ENCODE data around the gene MRPL10. TPM values are rescaled to one million over a fixed set of nuclear protein-coding genes. Genes with fewer than 3 reads are reported as not detected.

MRPL10 gene
- total and polyA plus RNA-seq, 2 donors from 2014 or later, result 38.3 to 52.2 TPM

DNA sequence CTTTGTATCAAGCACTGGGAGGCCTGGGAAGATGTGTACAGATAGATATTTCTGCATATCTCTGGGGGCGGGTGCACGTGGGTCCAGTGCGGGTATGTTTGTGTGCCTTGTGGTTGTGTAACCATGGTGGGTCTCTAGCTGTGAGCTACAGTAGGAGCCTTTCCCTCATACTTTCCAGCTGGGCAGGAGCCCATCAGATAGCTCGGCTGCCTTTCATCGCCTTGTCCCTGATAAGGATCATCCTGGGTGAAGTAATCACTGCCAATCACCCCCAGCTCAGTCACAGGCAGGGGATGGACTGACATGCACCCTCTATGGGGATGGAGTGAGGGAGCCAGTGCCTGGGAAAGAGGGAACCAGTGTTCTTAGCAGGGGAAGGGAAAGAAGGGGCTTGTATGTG lies 12.9 kb upstream of the MRPL10 start:
- peaks cover 0 to 22% (median 14%) of the 10 kb centered on the region in 3 donors for H3K4me1 ChIP-seq (ENCODE audit: control insufficient read depth in 2 of 3, insufficient read depth in 2 of 3, low read depth in 1 of 3, low read length in 3 of 3)
- no peaks in the 10 kb centered on the region for H3K36me3 ChIP-seq (ENCODE audit: control insufficient read depth in 2 of 3, insufficient read depth in 3 of 3, low read length in 3 of 3)
- FAIRE-seq (no peak), DNase-seq (no peak)
- TF ChIP-seq, protein P1, sequence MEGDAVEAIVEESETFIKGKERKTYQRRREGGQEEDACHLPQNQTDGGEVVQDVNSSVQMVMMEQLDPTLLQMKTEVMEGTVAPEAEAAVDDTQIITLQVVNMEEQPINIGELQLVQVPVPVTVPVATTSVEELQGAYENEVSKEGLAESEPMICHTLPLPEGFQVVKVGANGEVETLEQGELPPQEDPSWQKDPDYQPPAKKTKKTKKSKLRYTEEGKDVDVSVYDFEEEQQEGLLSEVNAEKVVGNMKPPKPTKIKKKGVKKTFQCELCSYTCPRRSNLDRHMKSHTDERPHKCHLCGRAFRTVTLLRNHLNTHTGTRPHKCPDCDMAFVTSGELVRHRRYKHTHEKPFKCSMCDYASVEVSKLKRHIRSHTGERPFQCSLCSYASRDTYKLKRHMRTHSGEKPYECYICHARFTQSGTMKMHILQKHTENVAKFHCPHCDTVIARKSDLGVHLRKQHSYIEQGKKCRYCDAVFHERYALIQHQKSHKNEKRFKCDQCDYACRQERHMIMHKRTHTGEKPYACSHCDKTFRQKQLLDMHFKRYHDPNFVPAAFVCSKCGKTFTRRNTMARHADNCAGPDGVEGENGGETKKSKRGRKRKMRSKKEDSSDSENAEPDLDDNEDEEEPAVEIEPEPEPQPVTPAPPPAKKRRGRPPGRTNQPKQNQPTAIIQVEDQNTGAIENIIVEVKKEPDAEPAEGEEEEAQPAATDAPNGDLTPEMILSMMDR (IDR thresholded peaks at IDR 0.05; ENCODE audit: borderline replicate concordance, extremely low read depth, insufficient read depth), result no peak
- no peaks in the 10 kb centered on the region for H3K9me3 ChIP-seq (ENCODE audit: control insufficient read depth in 2 of 3, insufficient read depth in 1 of 3, low read length in 3 of 3)
- H3K4me3 ChIP-seq (ENCODE audit: low read length in 3 of 3), result no peak overlapping the region
- peaks cover 6% of the 10 kb centered on the region for H3K27me3 ChIP-seq (ENCODE audit: control insufficient read depth, insufficient read depth, low read length)
- intact Hi-C loops (cut with DNase I), result loop anchor here (10.0 kb wide), 1 partner anchor 171 kb away; no protein-coding TSS in a partner anchor
- H3K27ac ChIP-seq (ENCODE audit: low read depth in 2 of 2, low read length in 2 of 2), result no peak overlapping the region
- no peak overlapping the region for H3K9ac ChIP-seq (ENCODE audit: low read length in 3 of 3)

DNA sequence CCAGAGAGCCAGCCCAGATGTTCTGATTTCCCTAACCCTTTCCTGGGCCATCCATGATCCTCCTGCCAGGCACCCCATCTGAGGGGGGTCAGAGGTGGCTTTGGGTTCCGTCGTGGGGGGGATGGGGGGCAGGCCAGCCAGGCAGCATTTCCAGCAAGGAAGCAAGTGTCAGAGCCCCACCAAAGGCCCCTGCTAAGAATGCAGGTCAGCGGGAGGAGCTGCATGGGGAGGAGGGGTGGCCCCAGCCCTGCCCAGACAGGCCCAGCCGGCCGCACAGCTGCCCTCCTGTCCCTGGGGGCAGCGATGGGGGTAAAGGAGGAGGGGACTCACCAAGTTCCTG lies 12.0 kb upstream of the MRPL10 start:
- no peaks in the 10 kb centered on the region for H3K9me3 ChIP-seq (ENCODE audit: control insufficient read depth in 2 of 3, insufficient read depth in 1 of 3, low read length in 3 of 3)
- FAIRE-seq (no peak), DNase-seq (no peak)
- no peak overlapping the region for H3K4me3 ChIP-seq (ENCODE audit: low read length in 3 of 3)
- peaks cover 3% of the 10 kb centered on the region for H3K27me3 ChIP-seq (ENCODE audit: control insufficient read depth, insufficient read depth, low read length)
- H3K36me3 ChIP-seq (ENCODE audit: control insufficient read depth in 2 of 3, insufficient read depth in 3 of 3, low read length in 3 of 3), result peaks cover 0 to 2% (median 0%) of the 10 kb centered on the region in 3 donors
- H3K4me1 ChIP-seq (ENCODE audit: control insufficient read depth in 2 of 3, insufficient read depth in 2 of 3, low read depth in 1 of 3, low read length in 3 of 3), result peaks cover 0 to 26% (median 20%) of the 10 kb centered on the region in 3 donors
- intact Hi-C loops (cut with DNase I), result loop anchor here (10.0 kb wide), 1 partner anchor 171 kb away; no protein-coding TSS in a partner anchor
- TF ChIP-seq, protein P1 (IDR thresholded peaks at IDR 0.05; ENCODE audit: borderline replicate concordance, extremely low read depth, insufficient read depth), result no peak
- no peak overlapping the region for H3K9ac ChIP-seq (ENCODE audit: low read length in 3 of 3)
- no peak overlapping the region for H3K27ac ChIP-seq (ENCODE audit: low read depth in 2 of 2, low read length in 2 of 2)

DNA sequence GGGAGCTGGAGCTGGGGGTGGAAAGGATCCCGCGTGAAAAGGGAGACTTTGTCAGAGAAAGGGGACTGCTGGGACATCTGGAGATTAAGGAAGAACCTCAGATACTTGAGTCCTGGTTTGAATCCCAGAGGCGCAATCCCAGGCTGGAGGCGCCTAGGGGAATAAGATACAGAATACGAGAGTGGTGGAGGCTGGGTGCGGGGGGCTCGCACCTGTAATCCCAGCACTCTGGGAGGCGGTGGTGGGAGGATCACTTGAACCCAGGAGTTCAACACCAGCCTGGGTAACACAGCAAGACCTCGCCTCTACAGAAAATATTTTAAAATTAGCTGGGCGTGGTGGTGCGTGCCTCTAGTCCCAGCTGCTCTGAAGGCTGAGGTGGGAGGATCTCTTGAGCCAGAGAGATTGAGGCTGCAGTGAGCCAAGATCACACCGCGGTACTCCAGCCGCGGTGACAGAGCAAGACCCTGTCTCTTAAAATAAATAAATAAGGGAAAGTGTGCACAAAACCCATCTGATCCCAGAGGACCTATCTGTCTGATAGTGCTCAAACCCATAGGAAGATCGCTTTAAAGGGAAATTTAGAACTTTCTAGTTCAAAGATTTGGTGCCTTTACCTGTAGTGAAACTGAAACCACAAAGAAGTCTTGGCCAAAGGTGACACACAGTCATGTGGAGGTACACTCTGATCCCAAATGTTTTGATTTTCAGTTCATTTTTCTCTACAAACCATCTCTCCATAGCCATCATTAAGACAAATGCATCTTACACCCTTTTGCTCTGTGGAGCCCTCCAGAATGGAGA lies 10.3 kb upstream of the MRPL10 start:
- H3K9me3 ChIP-seq (ENCODE audit: control insufficient read depth in 2 of 3, insufficient read depth in 1 of 3, low read length in 3 of 3), result no peaks in the 10 kb centered on the region
- DNase-seq (no peak), FAIRE-seq (no peak)
- TF ChIP-seq, protein P1 (IDR thresholded peaks at IDR 0.05; ENCODE audit: borderline replicate concordance, extremely low read depth, insufficient read depth), result no peak
- intact Hi-C loops (cut with DNase I), result loop anchor here (10.0 kb wide), 1 partner anchor 173 kb away; no protein-coding TSS in a partner anchor
- no peaks in the 10 kb centered on the region for H3K27me3 ChIP-seq (ENCODE audit: control insufficient read depth, insufficient read depth, low read length)
- H3K4me1 ChIP-seq (ENCODE audit: control insufficient read depth in 2 of 3, insufficient read depth in 2 of 3, low read depth in 1 of 3, low read length in 3 of 3), result peaks cover 0 to 33% (median 28%) of the 10 kb centered on the region in 3 donors
- H3K36me3 ChIP-seq (ENCODE audit: control insufficient read depth in 2 of 3, insufficient read depth in 3 of 3, low read length in 3 of 3), result peaks cover 0 to 10% (median 0%) of the 10 kb centered on the region in 3 donors
- peak overlapping the region in 2 of 3 donors; percentile 31 to 87 for H3K9ac ChIP-seq (ENCODE audit: low read length in 3 of 3)
- peak overlapping the region; percentile 16 to 61 for H3K27ac ChIP-seq (ENCODE audit: low read depth in 2 of 2, low read length in 2 of 2)
- peak overlapping the region in 1 of 3 donors; percentile 91 for H3K4me3 ChIP-seq (ENCODE audit: low read length in 3 of 3)
